Effector memory CD4-positive, alpha-beta T cell (primary cell): ENCODE results near the gene SH3RF1.

ENCODE experiments used
- DNase-seq, 3 donors: peaks; one replicate each; pipeline ENCODE4 v3.0.0-alpha.2; 2020
- H3K27ac ChIP-seq: 2 replicates; pipeline ENCODE4 v1.7.0; 2013; ENCODE audit warnings: mild to moderate bottlenecking, low read length, moderate library complexity; ENCODE audit not compliant: insufficient read depth, poor library complexity, severe bottlenecking
- H3K27me3 ChIP-seq: replicated peaks from 2 replicates; pipeline ENCODE4 v1.7.0; 2013; ENCODE audit warnings: mild to moderate bottlenecking, low read length; ENCODE audit not compliant: insufficient read depth, control insufficient read depth, poor library complexity, severe bottlenecking
- H3K36me3 ChIP-seq: 2 replicates; pipeline ENCODE4 v1.7.0; 2013; ENCODE audit warnings: mild to moderate bottlenecking, low read length, moderate library complexity; ENCODE audit not compliant: control insufficient read depth, insufficient read depth
- H3K4me1 ChIP-seq: 2 replicates; pipeline ENCODE4 v1.7.0; 2013; ENCODE audit warnings: low read length, mild to moderate bottlenecking; ENCODE audit not compliant: control insufficient read depth, insufficient read depth, poor library complexity, severe bottlenecking
- H3K4me3 ChIP-seq: 2 replicates; pipeline ENCODE4 v1.7.0; 2013; ENCODE audit warnings: low read length, low read depth, mild to moderate bottlenecking; ENCODE audit not compliant: insufficient read depth, poor library complexity, severe bottlenecking
- H3K9me3 ChIP-seq: 2 replicates; pipeline ENCODE4 v1.7.0; 2013; ENCODE audit warnings: mild to moderate bottlenecking, low read length, moderate library complexity; ENCODE audit not compliant: control insufficient read depth

Gene SH3RF1

DNA sequence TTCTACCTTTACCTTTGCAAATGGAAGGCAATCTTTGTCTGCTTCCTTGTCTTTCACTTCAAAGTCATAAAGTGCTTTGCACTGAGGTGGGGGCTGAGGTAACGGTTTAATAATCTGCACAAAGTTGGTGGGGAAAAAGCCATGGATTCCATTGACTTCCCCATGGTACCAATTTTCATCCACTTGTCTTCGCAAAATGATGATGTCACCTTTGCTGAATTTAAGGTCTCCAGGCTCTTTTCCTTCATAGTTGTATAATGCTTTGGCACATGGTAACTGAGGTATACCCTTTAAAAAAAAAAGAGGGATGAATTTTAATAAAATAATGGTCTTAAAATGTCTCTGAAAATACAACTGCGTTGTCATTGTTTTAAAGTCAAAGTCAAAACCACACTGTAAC, 114.4 kb downstream of the SH3RF1 start:
- no peaks in the 10 kb centered on the region for H3K36me3 ChIP-seq
- no peaks in the 10 kb centered on the region for H3K27me3 ChIP-seq
- H3K27ac ChIP-seq, result no peak overlapping the region
- no peaks in the 10 kb centered on the region for H3K4me1 ChIP-seq
- no peak overlapping the region for H3K4me3 ChIP-seq
- DNase-seq, result no peak
- no peaks in the 10 kb centered on the region for H3K9me3 ChIP-seq

DNA sequence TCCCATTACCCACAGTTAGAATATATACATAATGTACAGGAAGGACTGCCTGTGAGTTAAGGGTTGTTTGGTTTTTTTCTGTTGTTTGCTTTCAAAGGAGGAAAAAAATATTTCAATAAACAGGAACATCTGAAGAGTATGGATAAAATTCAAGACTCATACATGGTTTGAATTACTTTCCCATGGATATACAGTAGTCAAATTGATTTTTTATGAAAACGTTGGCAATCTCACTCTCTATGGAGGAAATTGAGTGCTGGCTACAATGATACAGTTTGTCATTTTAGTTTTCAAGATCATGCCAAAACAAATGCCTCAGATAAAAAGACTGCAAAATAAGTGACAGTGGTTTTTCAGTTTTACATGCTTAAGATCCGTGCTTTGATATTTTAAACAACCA, 116.6 kb downstream of the SH3RF1 start:
- H3K9me3 ChIP-seq, result no peaks in the 10 kb centered on the region
- H3K36me3 ChIP-seq, result no peaks in the 10 kb centered on the region
- no peak for DNase-seq
- no peak overlapping the region for H3K27ac ChIP-seq
- no peaks in the 10 kb centered on the region for H3K4me1 ChIP-seq
- H3K4me3 ChIP-seq, result no peak overlapping the region
- H3K27me3 ChIP-seq, result no peaks in the 10 kb centered on the region

DNA sequence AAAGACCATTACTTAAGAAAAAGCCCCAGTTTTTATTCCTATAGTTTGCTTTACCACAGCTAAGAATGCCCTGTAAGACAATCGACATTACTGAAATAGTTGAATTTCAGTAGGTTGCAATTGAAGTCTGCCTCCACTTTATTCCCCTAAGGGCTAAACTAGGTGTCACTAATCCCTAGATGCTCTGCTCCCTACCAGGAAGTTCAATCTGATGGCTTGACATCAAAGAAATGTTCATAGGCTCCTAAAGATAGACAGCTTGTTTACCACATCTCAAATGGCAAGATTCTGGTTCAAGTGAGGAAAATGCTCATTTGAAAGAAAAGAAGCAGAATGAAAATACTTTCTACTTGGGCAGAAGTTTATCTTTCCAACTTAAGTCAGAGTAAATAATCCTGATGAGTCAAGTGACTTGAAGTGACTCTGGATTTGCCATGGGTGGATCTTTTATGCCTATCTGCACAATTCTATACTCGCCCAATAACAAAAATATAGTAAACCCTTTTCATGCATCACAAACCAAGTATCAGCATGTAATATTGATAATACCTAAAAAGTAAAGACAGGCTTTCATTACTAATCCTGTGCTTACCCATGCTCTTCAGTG, 117.2 kb downstream of the SH3RF1 start:
- Histone ChIP-seq H3K27me3 (no peaks in the 10 kb centered on the region), H3K27ac (no peak overlapping the region), H3K36me3 (no peaks in the 10 kb centered on the region), H3K4me1 (no peaks in the 10 kb centered on the region), H3K9me3 (no peaks in the 10 kb centered on the region), H3K4me3 (no peak overlapping the region)
- no peak for DNase-seq

DNA sequence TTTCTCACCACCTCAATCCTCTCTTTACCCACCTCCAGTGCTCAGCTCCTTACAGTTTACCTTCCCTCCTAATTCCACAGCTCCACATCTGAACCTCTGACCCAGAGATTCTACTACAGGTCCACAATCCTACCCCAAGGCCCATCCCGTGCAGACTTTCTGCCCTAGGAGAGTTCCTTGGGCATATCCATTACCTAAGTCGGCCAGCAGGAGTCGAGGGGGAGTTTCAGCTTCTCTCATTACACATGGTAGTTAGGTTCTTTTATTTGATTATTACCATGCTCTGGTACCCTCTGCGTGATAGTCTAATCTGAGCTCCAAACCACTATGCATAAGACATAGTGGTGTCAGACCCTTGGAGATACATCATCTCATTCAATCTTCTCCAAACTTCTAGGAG, 117.9 kb downstream of the SH3RF1 start:
- Histone ChIP-seq H3K9me3 (no peaks in the 10 kb centered on the region), H3K4me1 (no peaks in the 10 kb centered on the region), H3K27ac (no peak overlapping the region), H3K4me3 (no peak overlapping the region), H3K27me3 (no peaks in the 10 kb centered on the region), H3K36me3 (no peaks in the 10 kb centered on the region)
- no peak for DNase-seq

DNA sequence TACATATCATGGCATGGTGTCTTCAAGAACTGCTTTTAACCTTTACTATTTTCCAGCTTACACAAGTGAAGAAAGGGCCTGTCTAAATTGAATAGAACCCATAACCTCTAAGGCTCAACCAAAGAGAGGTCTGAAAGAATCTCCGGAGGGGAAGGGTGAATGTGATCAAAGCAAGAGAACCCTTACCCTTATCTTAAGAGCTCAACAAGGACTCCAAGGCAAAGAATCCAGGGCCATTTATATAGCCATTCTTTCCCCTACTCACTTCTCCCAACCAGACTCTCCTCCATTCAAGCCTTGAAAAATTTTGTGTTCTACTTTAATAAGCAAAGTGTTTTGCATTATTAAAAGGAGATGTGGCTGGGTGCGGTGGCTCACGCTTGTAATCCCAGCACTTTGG, 118.7 kb downstream of the SH3RF1 start:
- Histone ChIP-seq H3K4me1 (no peaks in the 10 kb centered on the region), H3K4me3 (no peak overlapping the region), H3K27ac (no peak overlapping the region), H3K36me3 (no peaks in the 10 kb centered on the region), H3K27me3 (no peaks in the 10 kb centered on the region), H3K9me3 (no peaks in the 10 kb centered on the region)
- DNase-seq, result no peak

DNA sequence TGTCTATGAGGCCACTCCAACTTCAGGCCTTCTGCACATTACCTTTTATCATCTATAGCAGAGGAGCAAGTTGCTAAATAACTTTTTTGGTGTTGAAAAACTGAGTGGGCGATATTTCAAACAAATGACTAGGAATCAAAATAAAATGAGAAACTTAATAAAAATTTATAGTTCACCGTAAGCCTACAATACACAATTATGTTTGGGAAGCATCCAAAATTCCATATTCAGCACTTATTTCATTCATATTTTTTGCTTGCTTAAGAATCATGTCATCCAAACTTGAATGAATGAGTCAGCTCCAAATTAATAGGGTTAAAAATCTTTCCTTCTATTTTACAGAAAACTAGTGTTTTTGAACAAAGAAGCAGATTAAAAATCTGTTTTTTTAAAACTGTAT, 119.1 kb downstream of the SH3RF1 start:
- Histone ChIP-seq H3K27ac (no peak overlapping the region), H3K27me3 (no peaks in the 10 kb centered on the region), H3K4me3 (no peak overlapping the region), H3K4me1 (no peaks in the 10 kb centered on the region), H3K9me3 (no peaks in the 10 kb centered on the region), H3K36me3 (no peaks in the 10 kb centered on the region)
- DNase-seq, result no peak

DNA sequence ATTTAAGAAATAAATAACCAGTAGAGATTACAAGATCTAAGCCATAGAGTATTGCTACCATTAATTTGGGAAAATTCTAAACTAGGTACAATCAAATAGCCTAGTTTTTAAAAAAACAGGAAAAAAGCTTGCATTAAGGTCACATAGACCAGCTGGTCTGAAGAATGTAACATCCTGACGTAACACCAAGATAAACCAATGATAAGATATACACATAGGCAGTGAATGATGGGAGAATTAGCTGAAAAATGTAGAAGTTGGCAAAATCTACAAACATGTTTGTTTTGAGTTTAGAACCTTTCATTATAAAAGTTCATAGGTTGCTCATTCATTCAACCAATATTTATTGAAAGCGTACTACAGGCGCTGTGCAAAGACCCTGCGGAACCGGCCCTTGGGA, 120.0 kb downstream of the SH3RF1 start:
- no peak overlapping the region for H3K4me3 ChIP-seq
- H3K36me3 ChIP-seq, result no peaks in the 10 kb centered on the region
- no peaks in the 10 kb centered on the region for H3K9me3 ChIP-seq
- no peaks in the 10 kb centered on the region for H3K27me3 ChIP-seq
- DNase-seq, result no peak
- no peak overlapping the region for H3K27ac ChIP-seq
- no peaks in the 10 kb centered on the region for H3K4me1 ChIP-seq

DNA sequence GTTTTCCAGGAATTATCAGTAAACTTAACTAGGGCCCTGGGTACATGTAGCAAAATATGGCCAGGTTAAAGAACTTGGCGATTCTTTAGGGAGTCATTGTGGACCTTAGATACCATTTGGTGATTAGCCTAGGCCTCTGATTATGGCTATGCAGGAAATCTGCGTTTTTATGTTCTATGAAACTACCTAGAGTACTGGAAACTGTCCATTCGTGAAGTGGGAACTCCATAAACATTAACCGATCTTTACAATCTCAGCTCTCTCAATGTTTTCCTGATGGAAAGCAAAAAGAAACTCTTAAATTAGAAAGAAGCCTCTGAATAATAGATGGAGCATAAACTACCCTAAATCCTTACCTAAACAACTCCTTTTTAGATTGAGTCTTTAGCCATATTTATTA, 121.9 kb downstream of the SH3RF1 start:
- Histone ChIP-seq H3K27me3 (no peaks in the 10 kb centered on the region), H3K27ac (no peak overlapping the region), H3K4me1 (no peaks in the 10 kb centered on the region), H3K36me3 (no peaks in the 10 kb centered on the region), H3K9me3 (no peaks in the 10 kb centered on the region), H3K4me3 (no peak overlapping the region)
- no peak for DNase-seq

DNA sequence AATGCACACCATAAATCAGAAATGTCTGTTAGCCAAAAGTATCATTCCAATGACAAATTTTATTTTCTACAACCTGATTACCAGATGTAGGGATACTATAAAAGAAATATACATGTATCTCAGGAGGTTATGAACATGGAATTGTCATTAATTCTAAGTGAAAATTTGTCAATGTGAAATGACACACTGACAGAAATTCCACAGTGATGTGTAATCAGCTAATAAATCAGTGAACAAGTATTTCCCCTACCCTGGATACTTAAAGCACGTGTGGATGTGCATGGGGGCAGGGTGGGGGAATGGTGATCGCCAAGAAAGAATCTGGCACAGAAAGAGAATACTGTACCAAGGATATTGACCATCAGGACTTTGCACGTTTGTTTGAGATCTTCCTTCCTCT, 123.6 kb downstream of the SH3RF1 start:
- H3K27me3 ChIP-seq, result no peaks in the 10 kb centered on the region
- no peaks in the 10 kb centered on the region for H3K4me1 ChIP-seq
- H3K4me3 ChIP-seq, result no peak overlapping the region
- no peak overlapping the region for H3K27ac ChIP-seq
- no peaks in the 10 kb centered on the region for H3K36me3 ChIP-seq
- DNase-seq, result no peak
- no peaks in the 10 kb centered on the region for H3K9me3 ChIP-seq

DNA sequence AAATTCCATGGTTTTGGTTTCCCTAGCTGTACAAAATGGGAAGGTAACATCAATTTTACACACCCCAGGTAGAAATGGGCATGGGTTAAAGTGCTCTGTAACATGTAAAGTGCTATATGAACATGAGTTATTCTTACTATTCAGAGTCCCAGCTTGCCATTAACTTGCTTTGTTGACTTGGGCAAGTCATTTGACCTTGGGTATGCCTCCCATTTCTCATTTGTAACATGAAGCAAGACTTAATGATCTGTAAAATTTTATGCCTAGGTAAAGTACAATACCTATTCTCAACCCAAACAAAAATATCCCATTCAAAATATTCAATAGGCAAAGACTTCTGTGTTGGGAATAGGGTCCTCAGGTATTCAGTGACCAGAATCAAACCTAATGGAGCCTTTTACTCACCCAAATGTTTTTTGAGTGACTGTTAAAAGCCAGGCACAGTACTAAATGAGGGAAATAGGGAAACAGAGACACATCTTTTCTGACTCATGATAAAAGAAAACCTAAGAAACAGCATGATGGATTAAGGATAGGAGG, 126.6 kb downstream of the SH3RF1 start:
- no peak overlapping the region for H3K4me3 ChIP-seq
- H3K9me3 ChIP-seq, result no peaks in the 10 kb centered on the region
- H3K4me1 ChIP-seq, result no peaks in the 10 kb centered on the region
- no peaks in the 10 kb centered on the region for H3K27me3 ChIP-seq
- H3K36me3 ChIP-seq, result no peaks in the 10 kb centered on the region
- no peak for DNase-seq
- no peak overlapping the region for H3K27ac ChIP-seq
